ENCODE results near the gene CACNA2D3. TPM values are rescaled to one million over a fixed set of nuclear protein-coding genes. Genes with fewer than 3 reads are reported as not detected.

CACNA2D3 gene
- total RNA-seq, 1 donor from 2014 or later, result 7.3 TPM

GRCh38 chr3:55119268-55119667, 996.9 kb downstream of the CACNA2D3 start:
- intact Hi-C loops (cut with DNase I), result no loop called here
- H3K4me3 ChIP-seq, result no peak overlapping the region
- ATAC-seq (no peak), DNase-seq (no peak)
- H3K9me3 ChIP-seq, result no peaks in the 10 kb centered on the region
- H3K36me3 ChIP-seq, result no peaks in the 10 kb centered on the region
- no peak overlapping the region for H3K27ac ChIP-seq
- TF ChIP-seq CTCF (IDR thresholded peaks at IDR 0.05), result no peak
- no peaks in the 10 kb centered on the region for H3K4me1 ChIP-seq
- H3K27me3 ChIP-seq, result no peaks in the 10 kb centered on the region

DNA sequence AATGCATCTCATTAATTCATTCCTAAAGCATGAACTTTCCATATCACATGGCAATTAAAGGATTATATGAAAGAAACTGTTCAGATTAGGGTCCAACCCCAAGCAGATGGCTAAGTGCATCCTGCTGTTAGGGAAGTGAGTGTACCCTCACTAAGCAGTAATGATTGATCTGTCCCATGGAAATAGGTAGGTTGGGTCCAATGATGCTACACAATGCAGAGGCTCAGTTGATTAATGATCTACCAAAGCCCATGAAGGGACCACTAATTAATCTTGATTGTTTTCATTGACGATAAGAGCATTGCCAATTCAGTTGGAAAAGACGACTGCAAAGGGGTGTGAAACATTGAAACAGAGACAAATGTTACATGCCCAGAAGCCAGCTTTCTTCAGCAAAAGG, 1000.0 kb downstream of the CACNA2D3 start:
- ATAC-seq (no peak), DNase-seq (no peak)
- H3K4me3 ChIP-seq, result no peak overlapping the region
- H3K36me3 ChIP-seq, result no peaks in the 10 kb centered on the region
- H3K9me3 ChIP-seq, result no peaks in the 10 kb centered on the region
- no peak for TF ChIP-seq CTCF (IDR thresholded peaks at IDR 0.05)
- no peaks in the 10 kb centered on the region for H3K27me3 ChIP-seq
- no peak overlapping the region for H3K27ac ChIP-seq
- H3K4me1 ChIP-seq, result no peaks in the 10 kb centered on the region
- intact Hi-C loops (cut with DNase I), result no loop called here

Other genes with a start within 250 kb of the CACNA2D3 start
- gene ACTR8, start 240.4 kb upstream of the CACNA2D3 start, total RNA-seq, result 22.8 TPM
- gene SELENOK, start 230.7 kb upstream of the CACNA2D3 start, total RNA-seq, result 44.5 TPM

All from upper lobe of right lung (tissue), 1 donor.